Pancreas (tissue), 10 donors: ENCODE data around the gene FRYL. TPM values are rescaled to one million over a fixed set of nuclear protein-coding genes. Genes with fewer than 3 reads are reported as not detected.
A peak's percentile ranks its signal among the peaks of the same experiment; 100 is the strongest.

Experiments
- ATAC-seq, 4 donors: fragments of 200-7000 bp; cut with Tn5 transposase; one replicate each; pipeline versions ENCODE4 v1.8.0 to v1.9.1; 2020; ENCODE audit warnings: mild to moderate bottlenecking in 4 of 4, moderate library complexity in 4 of 4
- DNase-seq, 6 donors: peaks; one replicate each; pipeline ENCODE4 v3.0.0-alpha.2; 2020
- FAIRE-seq: peaks from 2 replicates; lab custom pipeline; 2012; peaks lifted over from hg19 to GRCh38; lab: Jason Lieb, UNC
- H3K27ac ChIP-seq, 4 donors: fragments of 200-600 bp; sonication (generic); 1 replicate in 3 of 4; 2 replicates in 1 of 4; pipeline versions ENCODE4 v1.5.0 to v1.8.0; 2020
- H3K27me3 ChIP-seq, 4 donors: fragments of 200-600 bp; one replicate each; pipeline ENCODE4 v1.8.0; 2021
- H3K36me3 ChIP-seq, 3 donors: fragments of 200-600 bp; sonication (generic) in 1 of 3; one replicate each; pipeline versions ENCODE4 v1.5.0 to v1.8.0; 2020 to 2021
- H3K4me1 ChIP-seq, 3 donors: fragments of 200-600 bp; one replicate each; pipeline ENCODE4 v1.8.0; 2021
- H3K4me3 ChIP-seq, 4 donors: fragments of 200-600 bp; sonication (generic) in 2 of 4; one replicate each; pipeline versions ENCODE4 v1.5.0 to v1.8.0; 2020 to 2021
- H3K9me3 ChIP-seq, 4 donors: fragments of 200-600 bp; one replicate each; pipeline ENCODE4 v1.8.0; 2021
- WGBS, 2 donors: extraction: QIAGEN DNeasy Blood & Tissue Kit; methylation state at CpG; one replicate each; pipeline ENCODE4 v1.1.7; 2013; 5-methylcytosine and 5-hydroxymethylcytosine counted together
- intact Hi-C, 3 donors: fragments of 100-400 bp; cut with DNase I; formaldehyde crosslinking; loops; one replicate each; pipeline versions ENCODE4 v1.11.1 to v1.14.2; 2022
- polyA plus RNA-seq, 2 donors: library from polyadenylated mRNA; stranded (reverse); fragments of 200-250 nt; gene quantifications; one replicate each; pipeline ENCODE4 v1.2.3, GENCODE V29; 2013
- total RNA-seq, 6 donors: library from RNA; stranded (reverse); fragmentation: NEBNext Ultra II Directional in 4 of 6; extraction: Animal tissue kit (Norgen Biotek cat#: 25700) in 4 of 6; gene quantifications; one replicate each; pipeline versions ENCODE4 v1.2.1 to v1.2.4, GENCODE V29; 2021 to 2023
- TF ChIP-seq, protein P1 (sequence below), 4 donors: fragments of 200-600 bp; sonication (generic) in 3 of 4; IDR thresholded peaks; one replicate each; pipeline versions ENCODE4 v1.5.0 to v1.8.0; 2021; ENCODE audit warnings: antibody characterized with exemption in 4 of 4
- donor health status: healthy with polysubstance abuse.
- donor health status: DM: no; HTN: no; CAD: no; lungs with moderate emphysema.
- donor health status: DM: no; HTN: no; CAD: no.
- donor health status: control.
- donor health status: control.
- donor health status: Bipolar disorder and iron deficiency.
- donor health status: DM: yes; HTN: yes; CAD: no.
- donor health status: DM: no; HTN: no; CAD: no.
- donor health status: DM: no; HTN: no; CAD: no.
- donor health status: DM: yes; HTN: yes; CAD: no.

Gene FRYL
- total and polyA plus RNA-seq, 8 donors: 9.1 to 38.7 (median 20.7) TPM

DNA sequence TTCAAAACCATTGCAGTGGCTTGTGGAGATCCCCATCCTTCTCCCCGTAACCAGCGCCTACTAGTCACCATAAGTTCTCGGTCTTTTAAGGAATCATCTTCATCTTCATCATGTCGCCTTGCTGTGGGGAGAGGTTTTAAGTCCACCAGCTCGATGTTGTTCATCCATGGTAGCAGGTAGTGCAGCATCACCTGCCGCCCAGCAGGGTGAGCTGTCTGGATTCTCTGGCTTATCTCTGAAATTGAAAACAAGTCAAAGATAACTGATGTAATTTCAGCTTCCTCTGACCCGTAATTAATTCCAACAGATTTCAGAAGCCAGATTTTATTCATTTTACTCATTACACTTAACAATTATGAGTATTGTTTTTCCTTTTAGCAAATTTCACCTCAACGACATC lies 222.6 kb downstream of the FRYL start:
- no peaks in the 10 kb centered on the region for H3K27me3 ChIP-seq
- H3K9me3 ChIP-seq: no peaks in the 10 kb centered on the region
- intact Hi-C loops: no loop called here
- H3K4me3 ChIP-seq: no peak overlapping the region
- FAIRE-seq (no peak), DNase-seq (no peak), ATAC-seq (no peak)
- no peaks in the 10 kb centered on the region for H3K4me1 ChIP-seq
- no peak overlapping the region for H3K27ac ChIP-seq
- peaks cover 2 to 50% (median 13%) of the 10 kb centered on the region in 3 donors for H3K36me3 ChIP-seq
- WGBS, 2 donors: 90 to 91% methylated on average over 8 of the region's 8 CpGs
- TF ChIP-seq, protein P1, sequence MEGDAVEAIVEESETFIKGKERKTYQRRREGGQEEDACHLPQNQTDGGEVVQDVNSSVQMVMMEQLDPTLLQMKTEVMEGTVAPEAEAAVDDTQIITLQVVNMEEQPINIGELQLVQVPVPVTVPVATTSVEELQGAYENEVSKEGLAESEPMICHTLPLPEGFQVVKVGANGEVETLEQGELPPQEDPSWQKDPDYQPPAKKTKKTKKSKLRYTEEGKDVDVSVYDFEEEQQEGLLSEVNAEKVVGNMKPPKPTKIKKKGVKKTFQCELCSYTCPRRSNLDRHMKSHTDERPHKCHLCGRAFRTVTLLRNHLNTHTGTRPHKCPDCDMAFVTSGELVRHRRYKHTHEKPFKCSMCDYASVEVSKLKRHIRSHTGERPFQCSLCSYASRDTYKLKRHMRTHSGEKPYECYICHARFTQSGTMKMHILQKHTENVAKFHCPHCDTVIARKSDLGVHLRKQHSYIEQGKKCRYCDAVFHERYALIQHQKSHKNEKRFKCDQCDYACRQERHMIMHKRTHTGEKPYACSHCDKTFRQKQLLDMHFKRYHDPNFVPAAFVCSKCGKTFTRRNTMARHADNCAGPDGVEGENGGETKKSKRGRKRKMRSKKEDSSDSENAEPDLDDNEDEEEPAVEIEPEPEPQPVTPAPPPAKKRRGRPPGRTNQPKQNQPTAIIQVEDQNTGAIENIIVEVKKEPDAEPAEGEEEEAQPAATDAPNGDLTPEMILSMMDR (IDR thresholded peaks at IDR 0.05): no peak

- Histone ChIP-seq H3K27ac (no peak overlapping the region), H3K9me3 (no peaks in the 10 kb centered on the region), H3K4me3 (no peak overlapping the region), H3K4me1 (no peaks in the 10 kb centered on the region), H3K27me3 (no peaks in the 10 kb centered on the region), H3K36me3 (peaks cover 2 to 47% (median 9%) of the 10 kb centered on the region in 3 donors)
- no peak for ATAC-seq
- TF ChIP-seq, protein P1 (IDR thresholded peaks at IDR 0.05): no peak
- intact Hi-C loops: no loop called here
- no peak for DNase-seq
- FAIRE-seq: no peak
- WGBS, 2 donors: 90 to 92% methylated on average over 2 of the region's 2 CpGs
Measured at GRCh38 chr4:48556268-48556667, 223.8 kb downstream of the FRYL start.

GRCh38 chr4:48554606-48555005 lies 225.5 kb downstream of the FRYL start:
- no peak for DNase-seq
- Histone ChIP-seq H3K4me1 (no peaks in the 10 kb centered on the region), H3K27ac (no peak overlapping the region), H3K9me3 (no peaks in the 10 kb centered on the region), H3K27me3 (no peaks in the 10 kb centered on the region), H3K36me3 (peaks cover 0 to 48% (median 2%) of the 10 kb centered on the region in 3 donors), H3K4me3 (no peak overlapping the region)
- WGBS, 2 donors: 71 to 75% methylated on average over 5 of the region's 5 CpGs
- FAIRE-seq: no peak
- intact Hi-C loops: no loop called here
- no peak for ATAC-seq
- TF ChIP-seq, protein P1 (IDR thresholded peaks at IDR 0.05): no peak

GRCh38 chr4:48553720-48554119 lies 226.4 kb downstream of the FRYL start:
- Histone ChIP-seq H3K4me3 (no peak overlapping the region), H3K9me3 (no peaks in the 10 kb centered on the region), H3K36me3 (peaks cover 0 to 57% (median 2%) of the 10 kb centered on the region in 3 donors), H3K27ac (no peak overlapping the region), H3K4me1 (no peaks in the 10 kb centered on the region), H3K27me3 (no peaks in the 10 kb centered on the region)
- intact Hi-C loops: no loop called here
- FAIRE-seq: no peak
- 96 to 100% methylated on average over 1 of the region's 1 CpG for WGBS, 2 donors
- TF ChIP-seq, protein P1 (IDR thresholded peaks at IDR 0.05): no peak
- ATAC-seq: no peak
- DNase-seq: no peak

DNA sequence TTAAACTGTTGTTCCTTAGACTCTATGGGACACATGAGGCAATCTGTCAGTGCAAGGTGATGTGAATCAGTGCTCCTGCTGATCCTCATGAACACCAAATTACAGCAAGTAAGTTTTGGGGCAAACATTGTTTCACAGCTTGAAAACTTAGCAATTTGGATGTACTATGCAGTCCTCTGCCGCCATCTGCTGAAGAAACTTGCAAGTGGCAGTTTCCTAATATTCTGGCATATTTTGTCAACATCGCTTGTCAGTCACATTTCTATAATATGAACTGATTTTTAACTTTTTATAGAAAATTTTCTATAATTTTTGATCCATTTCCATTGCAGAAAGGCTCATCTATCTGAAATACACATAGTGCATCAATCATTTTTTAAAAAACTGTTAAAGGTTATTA lies 233.7 kb downstream of the FRYL start:
- peak in 2 of 4 donors; percentile 41 to 44 for ATAC-seq
- FAIRE-seq: no peak
- Histone ChIP-seq H3K36me3 (peaks cover 0 to 72% (median 9%) of the 10 kb centered on the region in 3 donors), H3K27me3 (no peaks in the 10 kb centered on the region), H3K4me1 (no peaks in the 10 kb centered on the region), H3K9me3 (no peaks in the 10 kb centered on the region), H3K4me3 (no peak overlapping the region), H3K27ac (no peak overlapping the region)
- TF ChIP-seq, protein P1 (IDR thresholded peaks at IDR 0.05): peak in 2 of 4 donors; percentile 11 to 33
- 75 to 76% methylated on average over 2 of the region's 2 CpGs for WGBS, 2 donors
- intact Hi-C loops: no loop called here
- peak in 1 of 6 donors; percentile 12 for DNase-seq
